VCaP (cell line): ENCODE results near the gene SCP2.
"Not testable (repeated sequence)": the region's sequence is repeated elsewhere in the genome, so short reads cannot be mapped to it uniquely, and the experiment has no call there.

Source experiments
- H3K27ac ChIP-seq: fragments of 450-650 bp; 2 replicates; pipeline ENCODE4 v1.5.1; 2017
- CTCF ChIP-seq: fragments of 450-650 bp; conservative IDR thresholded peaks from 2 replicates; pipeline ENCODE4 v1.5.1; 2017; ENCODE audit warnings: mild to moderate bottlenecking, moderate library complexity

The SCP2 gene

GRCh38 chr1:52944566-52944965 is 17.5 kb downstream of the SCP2 start:
- no peak for TF ChIP-seq CTCF
- no peak overlapping the region for H3K27ac ChIP-seq

- no peak overlapping the region for H3K27ac ChIP-seq
- no peak for TF ChIP-seq CTCF
Observed at GRCh38 chr1:52947490-52947889, 20.4 kb downstream of the SCP2 start.

- not testable (repeated sequence) for H3K27ac ChIP-seq
Observed at GRCh38 chr1:52949602-52950001, 22.5 kb downstream of the SCP2 start.

- H3K27ac ChIP-seq = no peak overlapping the region
- no peak for TF ChIP-seq CTCF
Observed at GRCh38 chr1:52952112-52952511, 25.0 kb downstream of the SCP2 start.

GRCh38 chr1:52955129-52955970 is 28.3 kb downstream of the SCP2 start:
- H3K27ac ChIP-seq = peak overlapping the region; percentile 68
- no peak for TF ChIP-seq CTCF

GRCh38 chr1:52963101-52963500 is 36.0 kb downstream of the SCP2 start:
- H3K27ac ChIP-seq = peak overlapping the region; percentile 68
- no peak for TF ChIP-seq CTCF

GRCh38 chr1:52967666-52968065 is 40.6 kb downstream of the SCP2 start:
- no peak for TF ChIP-seq CTCF
- no peak overlapping the region for H3K27ac ChIP-seq

- not testable (repeated sequence) for H3K27ac ChIP-seq
Observed at GRCh38 chr1:52969234-52969633, 42.2 kb downstream of the SCP2 start.
